ENCODE results near the gene CDCP2. TPM values are rescaled to one million over a fixed set of nuclear protein-coding genes. Genes with fewer than 3 reads are reported as not detected.

Gene CDCP2
- total RNA-seq, 1 experiment from 2014 or later = not detected

- BruUV-seq (replicated peaks) = no TSS peak
- Histone ChIP-seq H3F3A (ENCODE audit: insufficient read depth, low read depth) (no peaks in the 10 kb centered on the region), H4K20me1 (ENCODE audit: insufficient read depth) (no peaks in the 10 kb centered on the region), H2AFZ (no peak overlapping the region), H3K27ac (no peak overlapping the region), H3K4me3 (no peak overlapping the region), H3K9me3 (ENCODE audit: insufficient read depth, low read depth) (no peaks in the 10 kb centered on the region), H3K79me2 (ENCODE audit: low read depth) (no peaks in the 10 kb centered on the region), H3K4me1 (replicated peaks; ENCODE audit: insufficient read depth) (no peaks in the 10 kb centered on the region), H3K36me3 (ENCODE audit: low read depth) (no peaks in the 10 kb centered on the region), H3K27me3 (ENCODE audit: insufficient read depth, low read depth) (peaks cover 12% of the 10 kb centered on the region; the same call in 1 of the 2 replicates), H3K9me2 (ENCODE audit: insufficient read depth) (no peaks in the 10 kb centered on the region), H3K4me2 (peak overlapping the region; percentile 50)
- TF ChIP-seq CTCF (conservative IDR thresholded peaks at IDR 0.05) (no peak), EZH2 (IDR thresholded peaks at IDR 0.05; ENCODE audit: low read depth) (no peak)
- intact Hi-C loops (cut with micrococcal nuclease; ENCODE audit: unreplicated experiment) = loop anchor here (1.0 kb wide), 4 partner anchors 78 to 368 kb away; no protein-coding TSS in a partner anchor
- ChIA-PET CTCF (interaction anchor here (0.6 to 1.6 kb wide), 6 partner anchors 9 to 369 kb away, joined by 3 to 9 read pairs (median 4); partner anchors contain the start of gene SSBP3), POLR2A (ENCODE audit: unreplicated experiment) (no interaction called here)
- no peak for DNase-seq
Measured at GRCh38 chr1:54120698-54121481, 31.9 kb downstream of the CDCP2 start.

- Histone ChIP-seq H3F3A (ENCODE audit: insufficient read depth, low read depth) (no peaks in the 10 kb centered on the region), H3K4me2 (no peak overlapping the region), H3K79me2 (ENCODE audit: low read depth) (no peaks in the 10 kb centered on the region), H4K20me1 (ENCODE audit: insufficient read depth) (no peaks in the 10 kb centered on the region), H3K36me3 (ENCODE audit: low read depth) (no peaks in the 10 kb centered on the region), H3K9me3 (ENCODE audit: insufficient read depth, low read depth) (no peaks in the 10 kb centered on the region), H3K4me3 (no peak overlapping the region), H2AFZ (no peak overlapping the region), H3K9me2 (ENCODE audit: insufficient read depth) (no peaks in the 10 kb centered on the region), H3K27ac (no peak overlapping the region), H3K27me3 (ENCODE audit: insufficient read depth, low read depth) (peaks cover 12% of the 10 kb centered on the region; the same call in 1 of the 2 replicates), H3K4me1 (replicated peaks; ENCODE audit: insufficient read depth) (no peaks in the 10 kb centered on the region)
- BruUV-seq (replicated peaks) = no TSS peak
- intact Hi-C loops (cut with micrococcal nuclease; ENCODE audit: unreplicated experiment) = no loop called here
- POLR2A ChIA-PET (ENCODE audit: unreplicated experiment) = no interaction called here
- DNase-seq = no peak
- CTCF ChIA-PET = interaction anchor here (0.6 to 1.6 kb wide), 4 partner anchors 8 to 681 kb away, joined by 3 to 9 read pairs (median 3); no protein-coding TSS in a partner anchor
- TF ChIP-seq CTCF (conservative IDR thresholded peaks at IDR 0.05) = no peak
- no peak for TF ChIP-seq EZH2 (IDR thresholded peaks at IDR 0.05; ENCODE audit: low read depth)
Measured at GRCh38 chr1:54120018-54120697, 32.6 kb downstream of the CDCP2 start.

- H4K20me1 ChIP-seq (ENCODE audit: insufficient read depth) = no peaks in the 10 kb centered on the region
- intact Hi-C loops (cut with micrococcal nuclease; ENCODE audit: unreplicated experiment) = no loop called here
- H3K4me2 ChIP-seq = no peak overlapping the region
- no peaks in the 10 kb centered on the region for H3F3A ChIP-seq (ENCODE audit: insufficient read depth, low read depth)
- peaks cover 12% of the 10 kb centered on the region; the same call in 1 of the 2 replicates for H3K27me3 ChIP-seq (ENCODE audit: insufficient read depth, low read depth)
- no peak for DNase-seq
- no peaks in the 10 kb centered on the region for H3K9me3 ChIP-seq (ENCODE audit: insufficient read depth, low read depth)
- ChIA-PET CTCF (interaction anchor here (0.5 to 1.5 kb wide), 2 partner anchors 81 to 289 kb away, joined by 3 read pairs; no protein-coding TSS in a partner anchor), POLR2A (ENCODE audit: unreplicated experiment) (interaction anchor here (0.6 kb wide), 1 partner anchor 13 kb away, joined by 3 read pairs; no protein-coding TSS in a partner anchor)
- no peaks in the 10 kb centered on the region for H3K36me3 ChIP-seq (ENCODE audit: low read depth)
- BruUV-seq (replicated peaks) = no TSS peak
- H2AFZ ChIP-seq = no peak overlapping the region
- TF ChIP-seq EZH2 (IDR thresholded peaks at IDR 0.05; ENCODE audit: low read depth) (no peak), CTCF (conservative IDR thresholded peaks at IDR 0.05) (no peak)
- no peaks in the 10 kb centered on the region for H3K9me2 ChIP-seq (ENCODE audit: insufficient read depth)
- H3K4me1 ChIP-seq (replicated peaks; ENCODE audit: insufficient read depth) = no peaks in the 10 kb centered on the region
- H3K27ac ChIP-seq = no peak overlapping the region
- H3K79me2 ChIP-seq (ENCODE audit: low read depth) = no peaks in the 10 kb centered on the region
- no peak overlapping the region for H3K4me3 ChIP-seq
Measured at GRCh38 chr1:54118704-54119103, 34.1 kb downstream of the CDCP2 start.

Measured in PC-9 (cell line).